ENCODE results near the gene DNAJB9. TPM values are rescaled to one million over a fixed set of nuclear protein-coding genes. Genes with fewer than 3 reads are reported as not detected.

Gene DNAJB9
- total RNA-seq, 2 donors from 2014 or later = 30.2 to 53.9 TPM

- no peaks in the 10 kb centered on the region for H3K27me3 ChIP-seq (replicated peaks; ENCODE audit: insufficient read depth)
- peak overlapping the region; percentile 89 for H3K4me3 ChIP-seq
- DNase-seq (ENCODE audit: low spot score) (no peak), ATAC-seq (ENCODE audit: insufficient number of reproducible peaks, low FRiP score, low read depth) (no peak)
- peak overlapping the region; percentile 97 for H3K27ac ChIP-seq
- no peak for TF ChIP-seq CTCF (IDR thresholded peaks at IDR 0.05)
- H3K36me3 ChIP-seq = no peaks in the 10 kb centered on the region
- H3K9me3 ChIP-seq = no peaks in the 10 kb centered on the region
- H3K4me1 ChIP-seq (ENCODE audit: control insufficient read depth in 1 of 2, low read depth in 2 of 2) = peaks cover 14 to 29% of the 10 kb centered on the region in 2 donors
These were observed 43.0 kb upstream of the DNAJB9 start for GRCh38 chr7:108526768-108527017.

- no peak for ATAC-seq (ENCODE audit: insufficient number of reproducible peaks, low FRiP score, low read depth)
- no peak for DNase-seq (ENCODE audit: low spot score)
- H3K4me3 ChIP-seq = no peak overlapping the region
- H3K4me1 ChIP-seq (ENCODE audit: control insufficient read depth in 1 of 2, low read depth in 2 of 2) = peaks cover 12 to 19% of the 10 kb centered on the region in 2 donors
- no peaks in the 10 kb centered on the region for H3K9me3 ChIP-seq
- no peaks in the 10 kb centered on the region for H3K36me3 ChIP-seq
- no peak overlapping the region for H3K27ac ChIP-seq
- TF ChIP-seq CTCF (IDR thresholded peaks at IDR 0.05) = no peak
- no peaks in the 10 kb centered on the region for H3K27me3 ChIP-seq (replicated peaks; ENCODE audit: insufficient read depth)
These were observed 41.4 kb upstream of the DNAJB9 start for GRCh38 chr7:108528183-108528712.

GRCh38 chr7:108529341-108529740 lies 40.3 kb upstream of the DNAJB9 start:
- H3K27ac ChIP-seq = no peak overlapping the region
- H3K27me3 ChIP-seq (replicated peaks; ENCODE audit: insufficient read depth) = no peaks in the 10 kb centered on the region
- no peak overlapping the region for H3K4me3 ChIP-seq
- no peaks in the 10 kb centered on the region for H3K9me3 ChIP-seq
- H3K36me3 ChIP-seq = no peaks in the 10 kb centered on the region
- H3K4me1 ChIP-seq (ENCODE audit: control insufficient read depth in 1 of 2, low read depth in 2 of 2) = peaks cover 5 to 8% of the 10 kb centered on the region in 2 donors
- no peak for TF ChIP-seq CTCF (IDR thresholded peaks at IDR 0.05)
- DNase-seq (ENCODE audit: low spot score) = no peak
- no peak for ATAC-seq (ENCODE audit: insufficient number of reproducible peaks, low FRiP score, low read depth)

- Histone ChIP-seq H3K27me3 (replicated peaks; ENCODE audit: insufficient read depth) (no peaks in the 10 kb centered on the region), H3K27ac (no peak overlapping the region), H3K36me3 (no peaks in the 10 kb centered on the region), H3K4me1 (ENCODE audit: control insufficient read depth in 1 of 2, low read depth in 2 of 2) (no peaks in the 10 kb centered on the region), H3K9me3 (no peaks in the 10 kb centered on the region), H3K4me3 (no peak overlapping the region)
- no peak for DNase-seq (ENCODE audit: low spot score)
- TF ChIP-seq CTCF (IDR thresholded peaks at IDR 0.05) = no peak
- ATAC-seq (ENCODE audit: insufficient number of reproducible peaks, low FRiP score, low read depth) = no peak
These were observed 36.0 kb upstream of the DNAJB9 start for GRCh38 chr7:108533712-108534111.

GRCh38 chr7:108535257-108535656 lies 34.4 kb upstream of the DNAJB9 start:
- Histone ChIP-seq H3K4me3 (no peak overlapping the region), H3K27ac (no peak overlapping the region), H3K4me1 (ENCODE audit: control insufficient read depth in 1 of 2, low read depth in 2 of 2) (no peaks in the 10 kb centered on the region), H3K9me3 (no peaks in the 10 kb centered on the region), H3K36me3 (no peaks in the 10 kb centered on the region), H3K27me3 (replicated peaks; ENCODE audit: insufficient read depth) (no peaks in the 10 kb centered on the region)
- TF ChIP-seq CTCF (IDR thresholded peaks at IDR 0.05) = no peak
- ATAC-seq (ENCODE audit: insufficient number of reproducible peaks, low FRiP score, low read depth) (no peak), DNase-seq (ENCODE audit: low spot score) (no peak)

Measured in thoracic aorta (tissue), 2 donors.